ENCODE measurements around the gene OR7A17.

The OR7A17 gene

DNA sequence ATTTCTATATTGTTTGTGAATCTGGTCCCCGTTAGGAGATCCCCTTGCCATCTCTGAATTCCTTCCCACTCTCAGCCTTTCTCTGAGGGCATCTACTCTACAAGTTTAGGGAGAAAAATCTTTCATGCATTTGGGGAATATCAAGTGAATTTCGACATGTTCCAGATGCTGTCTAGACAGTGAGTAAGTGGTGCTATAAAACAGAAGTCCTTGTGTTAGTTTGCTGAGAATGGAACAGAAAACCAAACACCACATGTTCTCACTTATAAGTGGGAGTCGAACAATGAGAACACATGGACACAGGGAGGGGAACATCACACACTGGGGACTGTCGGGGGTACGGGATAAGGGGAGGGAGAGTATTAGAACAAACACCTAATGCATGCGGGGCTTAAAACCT lies 42.4 kb downstream of the OR7A17 start:
- Histone ChIP-seq H3K4me3 (ENCODE audit: low read depth in 1 of 2, low read length in 2 of 2) (no peak overlapping the region), H3K4me1 (ENCODE audit: insufficient read depth, low read length) (no peaks in the 10 kb centered on the region), H3K36me3 (ENCODE audit: insufficient read depth, low read length) (no peaks in the 10 kb centered on the region), H3K9me3 (ENCODE audit: low read length) (no peaks in the 10 kb centered on the region), H3K27ac (ENCODE audit: low read depth, low read length) (no peak overlapping the region), H3K9ac (ENCODE audit: low read length) (no peak overlapping the region), H3K27me3 (ENCODE audit: control insufficient read depth in 1 of 2, insufficient read depth in 2 of 2, low read length in 2 of 2) (no peaks in the 10 kb centered on the region)

DNA sequence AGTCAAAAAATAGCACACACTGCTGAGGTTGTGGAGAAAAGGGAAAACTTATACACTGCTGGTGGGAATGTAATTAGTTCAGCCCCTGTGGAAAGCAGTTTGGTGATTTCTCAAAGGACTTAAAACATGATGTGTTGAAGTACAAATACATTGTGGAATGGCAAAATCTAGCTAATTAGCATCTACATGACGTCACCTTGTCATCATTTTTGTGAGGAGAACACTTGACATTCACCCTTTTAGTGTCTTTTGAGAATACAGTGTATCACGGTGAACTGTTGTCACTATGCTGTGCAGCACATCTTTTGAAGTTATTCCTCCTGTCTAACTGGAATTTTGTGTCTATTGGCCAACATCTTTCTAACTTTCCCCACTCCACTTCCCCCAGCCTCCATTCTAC lies 42.8 kb downstream of the OR7A17 start:
- Histone ChIP-seq H3K9me3 (ENCODE audit: low read length) (no peaks in the 10 kb centered on the region), H3K9ac (ENCODE audit: low read length) (no peak overlapping the region), H3K36me3 (ENCODE audit: insufficient read depth, low read length) (no peaks in the 10 kb centered on the region), H3K4me1 (ENCODE audit: insufficient read depth, low read length) (no peaks in the 10 kb centered on the region), H3K27me3 (ENCODE audit: control insufficient read depth in 1 of 2, insufficient read depth in 2 of 2, low read length in 2 of 2) (no peaks in the 10 kb centered on the region), H3K4me3 (ENCODE audit: low read depth in 1 of 2, low read length in 2 of 2) (no peak overlapping the region), H3K27ac (ENCODE audit: low read depth, low read length) (no peak overlapping the region)

DNA sequence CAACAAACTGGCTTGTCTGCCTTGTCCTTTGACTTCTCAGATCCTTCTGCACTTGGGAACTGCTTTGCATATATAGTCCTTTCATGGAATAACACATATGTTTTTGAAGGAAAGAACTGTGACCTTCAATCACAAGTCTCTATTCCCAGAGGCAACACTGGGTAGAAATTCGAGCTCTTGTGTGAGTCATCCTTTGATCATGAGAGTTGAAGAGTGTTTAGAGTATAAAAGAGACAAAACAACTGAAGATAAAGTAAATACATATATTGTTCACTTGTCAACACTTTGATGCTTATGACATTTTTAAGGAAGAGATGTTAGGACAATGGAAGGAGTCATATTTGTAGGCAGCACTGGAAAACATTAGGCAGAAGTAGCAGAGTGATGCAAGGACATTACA lies 45.7 kb downstream of the OR7A17 start:
- no peak overlapping the region for H3K27ac ChIP-seq (ENCODE audit: low read depth, low read length)
- H3K9ac ChIP-seq (ENCODE audit: low read length): no peak overlapping the region
- H3K27me3 ChIP-seq (ENCODE audit: control insufficient read depth in 1 of 2, insufficient read depth in 2 of 2, low read length in 2 of 2): no peaks in the 10 kb centered on the region
- H3K36me3 ChIP-seq (ENCODE audit: insufficient read depth, low read length): no peaks in the 10 kb centered on the region
- H3K4me1 ChIP-seq (ENCODE audit: insufficient read depth, low read length): no peaks in the 10 kb centered on the region
- no peak overlapping the region for H3K4me3 ChIP-seq (ENCODE audit: low read depth in 1 of 2, low read length in 2 of 2)
- no peaks in the 10 kb centered on the region for H3K9me3 ChIP-seq (ENCODE audit: low read length)

DNA sequence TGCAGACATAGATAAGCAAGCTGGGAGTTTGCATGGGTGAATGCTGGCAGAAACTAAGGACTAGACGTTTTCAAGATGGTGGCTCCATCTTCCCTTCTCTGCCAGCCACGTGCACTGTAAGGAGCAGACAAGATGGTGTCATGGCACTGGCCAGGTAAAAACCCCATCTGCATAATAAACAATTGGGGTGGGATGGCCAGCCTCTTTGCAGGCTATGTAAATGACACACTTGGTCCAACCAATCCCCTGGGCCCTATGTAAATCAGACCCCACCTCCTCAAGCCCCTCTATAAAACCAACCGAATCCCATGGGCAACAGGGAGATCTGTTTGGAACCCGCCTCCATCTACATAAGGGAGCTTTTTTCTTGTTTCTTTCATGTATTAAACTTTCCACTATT lies 48.5 kb downstream of the OR7A17 start:
- H3K9me3 ChIP-seq (ENCODE audit: low read length): no peaks in the 10 kb centered on the region
- no peaks in the 10 kb centered on the region for H3K27me3 ChIP-seq (ENCODE audit: control insufficient read depth in 1 of 2, insufficient read depth in 2 of 2, low read length in 2 of 2)
- H3K9ac ChIP-seq (ENCODE audit: low read length): no peak overlapping the region
- no peak overlapping the region for H3K4me3 ChIP-seq (ENCODE audit: low read depth in 1 of 2, low read length in 2 of 2)
- no peaks in the 10 kb centered on the region for H3K4me1 ChIP-seq (ENCODE audit: insufficient read depth, low read length)
- no peak overlapping the region for H3K27ac ChIP-seq (ENCODE audit: low read depth, low read length)
- H3K36me3 ChIP-seq (ENCODE audit: insufficient read depth, low read length): no peaks in the 10 kb centered on the region

DNA sequence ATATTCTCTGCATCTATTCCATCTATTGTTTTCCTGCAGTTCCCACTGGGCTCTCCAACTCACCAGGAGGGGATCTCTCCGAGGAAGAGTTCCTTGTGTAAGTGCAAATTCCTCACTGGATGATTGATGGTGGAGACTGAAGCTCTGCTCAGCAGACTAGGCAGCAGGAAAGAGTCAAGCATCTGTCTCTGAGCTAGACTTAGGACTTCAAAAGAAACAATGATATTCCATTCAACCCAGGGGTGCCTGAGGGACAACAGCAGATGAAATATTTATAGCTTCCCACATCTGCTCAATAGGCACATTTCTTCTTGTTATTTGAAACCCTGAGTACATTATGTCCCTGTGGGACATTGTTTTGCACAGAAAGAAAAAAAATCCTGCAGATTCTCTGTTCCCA lies 50.9 kb downstream of the OR7A17 start, which contains the start of the genes OR7A5 and OR7C1:
Gene OR7A5 (minus strand): TSS at position 175 of the 400 bp plus-strand sequence. CDS start 6,944 bp downstream, outside the sequence.
Gene OR7C1 (minus strand): TSS at position 175 of the 400 bp plus-strand sequence. CDS start 35,049 bp downstream, outside the sequence.
- H3K36me3 ChIP-seq (ENCODE audit: insufficient read depth, low read length): no peaks in the 10 kb centered on the region
- no peak within 1 kb of the TSS for H3K9ac ChIP-seq (ENCODE audit: low read length)
- no peaks in the 10 kb centered on the region for H3K27me3 ChIP-seq (ENCODE audit: control insufficient read depth in 1 of 2, insufficient read depth in 2 of 2, low read length in 2 of 2)
- H3K27ac ChIP-seq (ENCODE audit: low read depth, low read length): no peak within 1 kb of the TSS
- H3K9me3 ChIP-seq (ENCODE audit: low read length): no peaks in the 10 kb centered on the region
- H3K4me3 ChIP-seq (ENCODE audit: low read depth in 1 of 2, low read length in 2 of 2): no peak within 1 kb of the TSS
- H3K4me1 ChIP-seq (ENCODE audit: insufficient read depth, low read length): no peaks in the 10 kb centered on the region

DNA sequence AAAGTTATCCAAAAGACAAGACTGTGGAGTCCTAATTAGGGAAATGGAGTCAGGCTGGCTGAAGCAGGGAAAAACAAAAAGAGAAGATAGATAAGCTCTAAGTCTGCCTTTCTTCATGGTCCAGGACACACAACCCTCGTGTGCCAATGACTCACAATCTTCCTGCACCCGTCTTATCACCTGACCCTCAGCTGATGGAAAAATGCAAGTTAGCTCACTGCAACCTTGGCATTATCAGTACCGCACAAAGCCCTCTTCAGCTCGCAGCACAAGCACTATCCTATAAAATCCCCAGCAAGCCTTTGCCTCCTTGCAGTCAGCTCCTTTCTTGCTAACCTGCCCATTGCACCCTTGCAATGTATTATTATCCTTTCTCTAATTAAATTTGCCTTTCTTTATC lies 55.2 kb downstream of the OR7A17 start:
- Histone ChIP-seq H3K27me3 (ENCODE audit: control insufficient read depth in 1 of 2, insufficient read depth in 2 of 2, low read length in 2 of 2) (no peaks in the 10 kb centered on the region), H3K9me3 (ENCODE audit: low read length) (no peaks in the 10 kb centered on the region), H3K4me3 (ENCODE audit: low read depth in 1 of 2, low read length in 2 of 2) (no peak overlapping the region), H3K36me3 (ENCODE audit: insufficient read depth, low read length) (no peaks in the 10 kb centered on the region), H3K4me1 (ENCODE audit: insufficient read depth, low read length) (no peaks in the 10 kb centered on the region), H3K27ac (ENCODE audit: low read depth, low read length) (no peak overlapping the region), H3K9ac (ENCODE audit: low read length) (no peak overlapping the region)
